GM12865 (cell line): ENCODE measurements around the gene DRD1.

Source experiments
- DNase-seq: peaks from one replicate; pipeline ENCODE4 v3.0.0; 2010; ENCODE audit warnings: low read depth
- H3K4me3 ChIP-seq: 2 replicates; pipeline ENCODE4 v1.5.1; 2011; ENCODE audit warnings: mild to moderate bottlenecking, low read depth, low read length, control low read depth
- TF ChIP-seq, protein P1 (sequence below): IDR thresholded peaks from 2 replicates; pipeline ENCODE4 v1.5.1; 2011; ENCODE audit warnings: low read length, control low read depth, low read depth, inconsistent platforms; ENCODE audit not compliant: insufficient read depth; ENCODE audit errors: missing control alignments

DRD1 gene

GRCh38 chr5:175485631-175486030 is 41.6 kb upstream of the DRD1 start:
- TF ChIP-seq, protein P1, sequence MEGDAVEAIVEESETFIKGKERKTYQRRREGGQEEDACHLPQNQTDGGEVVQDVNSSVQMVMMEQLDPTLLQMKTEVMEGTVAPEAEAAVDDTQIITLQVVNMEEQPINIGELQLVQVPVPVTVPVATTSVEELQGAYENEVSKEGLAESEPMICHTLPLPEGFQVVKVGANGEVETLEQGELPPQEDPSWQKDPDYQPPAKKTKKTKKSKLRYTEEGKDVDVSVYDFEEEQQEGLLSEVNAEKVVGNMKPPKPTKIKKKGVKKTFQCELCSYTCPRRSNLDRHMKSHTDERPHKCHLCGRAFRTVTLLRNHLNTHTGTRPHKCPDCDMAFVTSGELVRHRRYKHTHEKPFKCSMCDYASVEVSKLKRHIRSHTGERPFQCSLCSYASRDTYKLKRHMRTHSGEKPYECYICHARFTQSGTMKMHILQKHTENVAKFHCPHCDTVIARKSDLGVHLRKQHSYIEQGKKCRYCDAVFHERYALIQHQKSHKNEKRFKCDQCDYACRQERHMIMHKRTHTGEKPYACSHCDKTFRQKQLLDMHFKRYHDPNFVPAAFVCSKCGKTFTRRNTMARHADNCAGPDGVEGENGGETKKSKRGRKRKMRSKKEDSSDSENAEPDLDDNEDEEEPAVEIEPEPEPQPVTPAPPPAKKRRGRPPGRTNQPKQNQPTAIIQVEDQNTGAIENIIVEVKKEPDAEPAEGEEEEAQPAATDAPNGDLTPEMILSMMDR, result no peak
- DNase-seq, result no peak

GRCh38 chr5:175484829-175485228 is 40.8 kb upstream of the DRD1 start:
- no peak overlapping the region for H3K4me3 ChIP-seq
- TF ChIP-seq, protein P1, result no peak
- DNase-seq, result no peak

More at GRCh38 chr5:175485631-175486030, 41.6 kb upstream of the DRD1 start:
- H3K4me3 ChIP-seq, result no peak overlapping the region

DNA sequence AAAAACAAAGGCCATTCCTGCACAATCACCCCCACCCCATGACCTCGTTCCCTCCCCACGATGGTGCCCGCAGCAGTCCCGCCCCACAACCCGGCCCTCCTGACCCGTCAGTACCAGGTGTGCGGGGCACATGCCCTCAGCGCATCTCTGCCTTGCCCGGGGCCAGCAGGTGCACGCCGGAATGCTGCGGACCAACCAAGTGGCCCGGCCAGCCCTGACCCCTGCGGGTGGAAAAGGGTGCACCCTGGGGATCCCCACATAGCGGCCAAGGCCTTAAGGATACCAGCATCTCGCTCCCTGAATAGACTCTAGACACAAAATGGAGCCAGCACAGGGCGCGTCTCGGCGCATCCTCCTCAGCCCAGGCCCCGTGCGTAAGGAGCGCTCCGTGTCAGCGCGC is 40.3 kb upstream of the DRD1 start:
- no peak for DNase-seq
- H3K4me3 ChIP-seq, result no peak overlapping the region
- TF ChIP-seq, protein P1, result no peak

DNA sequence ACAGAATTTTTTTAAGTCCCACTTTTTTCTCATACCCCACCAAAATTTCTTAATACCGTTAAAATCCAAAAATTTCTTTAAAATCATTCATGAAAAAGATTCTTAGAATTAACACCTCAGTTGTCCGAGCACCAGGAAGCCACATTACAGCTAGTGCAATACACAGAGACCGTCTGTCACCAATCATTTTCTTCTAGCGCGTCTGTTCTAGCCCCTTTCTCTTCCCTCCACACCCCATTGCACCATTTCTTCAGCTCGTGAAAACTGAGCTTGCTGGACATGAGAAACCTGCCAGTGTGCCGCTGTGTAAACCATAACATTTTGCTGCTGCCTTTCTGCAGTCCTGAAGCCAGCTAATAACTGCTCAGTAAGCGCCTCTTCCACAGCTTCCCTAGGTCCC is 39.4 kb upstream of the DRD1 start:
- no peak for DNase-seq
- no peak overlapping the region for H3K4me3 ChIP-seq
- TF ChIP-seq, protein P1, result no peak

- peak; percentile 19 for DNase-seq
- TF ChIP-seq, protein P1, result no peak
- peak overlapping the region; percentile 92 for H3K4me3 ChIP-seq
These were observed 35.3 kb upstream of the DRD1 start for GRCh38 chr5:175479125-175479881.

DNA sequence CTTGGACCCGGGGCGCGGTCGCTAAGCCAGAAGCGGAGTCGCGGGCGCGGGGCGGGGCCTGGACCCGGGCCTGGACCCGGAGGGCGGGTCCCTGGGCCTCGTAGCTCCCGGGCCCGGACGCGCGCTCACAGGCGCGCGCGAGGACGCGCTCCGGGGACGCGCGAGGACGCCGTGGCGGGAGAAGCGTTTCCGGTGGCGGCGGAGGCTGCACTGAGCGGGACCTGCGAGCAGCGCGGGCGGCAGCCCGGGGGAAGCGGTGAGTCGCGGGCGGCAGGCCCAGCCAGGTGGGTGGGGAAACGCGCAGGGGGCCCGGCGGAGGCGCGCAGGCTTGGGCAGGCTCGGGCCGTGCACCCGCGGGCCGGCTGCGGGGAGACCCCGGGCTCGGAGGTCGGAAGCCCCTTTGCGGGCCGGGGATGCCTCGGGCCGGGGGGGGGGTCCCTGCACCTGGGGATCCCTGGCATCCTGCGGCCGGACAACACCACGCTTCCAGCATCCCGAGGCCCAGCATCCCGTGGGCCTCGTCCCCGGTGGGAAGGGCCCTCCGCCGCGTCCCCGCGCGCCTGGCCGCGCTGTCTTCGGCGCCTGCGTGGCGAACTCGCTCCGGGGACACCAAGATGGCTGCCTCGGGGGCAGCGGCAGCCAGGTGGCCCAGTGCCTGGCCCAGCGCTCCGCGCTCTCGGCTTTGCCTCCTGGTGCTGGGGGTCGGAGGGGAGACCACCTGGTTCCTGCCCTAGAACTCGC is 34.6 kb upstream of the DRD1 start, which contains the start of gene SFXN1:
Gene SFXN1 (plus strand): TSS at position 177 of the 741 bp plus-strand sequence. CDS start 13,544 bp downstream, outside the sequence.
- peak within 1 kb of the TSS; percentile 92 for H3K4me3 ChIP-seq
- TF ChIP-seq, protein P1, result no peak
- DNase-seq, result peak; percentile 87
